GM12892 (cell line): ENCODE data around the gene LRMDA.

ENCODE experiments used
- DNase-seq: peaks from one replicate; pipeline ENCODE4 v3.0.0; 2011; ENCODE audit not compliant: insufficient read length
- FAIRE-seq: peaks from 2 replicates; lab custom pipeline; 2011; peaks lifted over from hg19 to GRCh38; lab: Jason Lieb, UNC
- POLR2A ChIP-seq: IDR thresholded peaks from 2 replicates; pipeline ENCODE4 v1.6.1; 2011; ENCODE audit warnings: low read depth, low read length, control low read depth
- POLR2AphosphoS5 ChIP-seq: IDR thresholded peaks from 2 replicates; pipeline ENCODE4 v1.6.1; 2011; ENCODE audit warnings: low read depth, low read length, control low read depth
- TAF1 ChIP-seq: IDR thresholded peaks from 2 replicates; pipeline ENCODE4 v1.6.1; 2011; ENCODE audit warnings: low read depth, mild to moderate bottlenecking, control low read depth, low read length, borderline replicate concordance

The LRMDA gene

GRCh38 chr10:75857269-75857846 lies 425.9 kb downstream of the LRMDA start:
- no peak for DNase-seq
- no peak for TF ChIP-seq POLR2A
- TF ChIP-seq TAF1 = no peak
- no peak for TF ChIP-seq POLR2AphosphoS5

DNA sequence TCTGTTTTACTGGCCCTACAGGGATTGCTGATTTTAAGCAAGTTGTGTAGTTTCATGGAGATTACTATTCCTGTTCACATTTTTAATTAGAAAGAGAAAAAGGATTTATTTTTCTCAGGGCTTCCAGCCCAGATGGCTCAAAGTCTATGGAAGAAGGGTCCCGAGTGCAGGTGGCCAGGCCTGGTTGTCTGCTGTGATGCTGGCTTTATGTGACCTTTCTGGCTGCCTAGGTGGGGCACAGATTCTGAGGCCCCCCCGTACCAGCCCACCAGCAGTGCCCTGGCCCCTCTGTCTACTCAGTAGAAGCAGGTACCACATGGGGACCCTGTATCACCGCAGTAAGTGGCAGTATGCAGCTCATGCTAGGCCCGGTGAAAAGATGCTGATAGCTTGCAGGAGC lies 426.5 kb downstream of the LRMDA start:
- TF ChIP-seq POLR2A = no peak
- no peak for TF ChIP-seq TAF1
- no peak for TF ChIP-seq POLR2AphosphoS5
- no peak for DNase-seq
- FAIRE-seq = no peak

More at GRCh38 chr10:75857269-75857846, 425.9 kb downstream of the LRMDA start:
- no peak for FAIRE-seq

- no peak for FAIRE-seq
- TF ChIP-seq POLR2A = no peak
- no peak for TF ChIP-seq POLR2AphosphoS5
- no peak for TF ChIP-seq TAF1
Measured at GRCh38 chr10:75858339-75858738, 426.9 kb downstream of the LRMDA start.

DNA sequence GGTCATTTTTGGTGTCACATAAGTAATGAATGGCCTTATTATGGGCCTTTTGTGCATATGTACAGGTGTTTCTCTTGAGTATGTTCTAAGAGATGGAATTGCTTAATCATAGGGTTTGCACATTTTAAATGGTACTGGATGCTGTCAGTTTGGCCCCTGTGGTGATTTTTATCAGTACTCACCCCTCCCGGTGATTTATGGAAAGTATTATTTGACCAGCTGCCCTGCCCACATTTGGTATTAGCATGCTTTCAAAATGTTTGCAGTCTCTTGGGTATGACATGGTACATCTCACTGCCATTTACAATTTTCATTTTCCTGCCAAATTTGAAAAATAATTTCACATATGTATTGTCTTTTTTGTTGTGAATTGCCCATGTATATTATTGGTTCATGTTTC lies 427.7 kb downstream of the LRMDA start:
- DNase-seq = no peak
- no peak for FAIRE-seq
- TF ChIP-seq POLR2AphosphoS5 (no peak), TAF1 (no peak), POLR2A (no peak)

More at GRCh38 chr10:75858339-75858738, 426.9 kb downstream of the LRMDA start:
- DNase-seq = no peak

DNA sequence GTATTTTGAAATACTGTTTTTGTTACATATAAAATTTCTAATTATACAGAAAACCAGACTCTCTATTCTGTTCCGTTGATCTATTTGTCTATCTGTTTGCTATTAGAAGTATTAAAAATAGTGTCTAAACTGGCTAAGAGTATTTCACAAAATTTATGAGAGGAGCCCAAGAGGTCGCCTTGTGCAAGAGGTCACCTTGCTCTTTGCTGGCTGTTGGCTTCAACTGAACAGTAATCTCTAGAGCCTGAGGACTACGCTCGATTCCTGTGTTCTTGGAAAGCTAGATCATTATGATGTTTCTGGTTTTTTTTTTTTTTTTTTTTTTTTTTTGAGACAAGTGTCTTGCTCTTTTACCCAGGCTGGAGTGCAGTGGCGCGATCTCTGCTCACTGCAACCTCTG lies 428.6 kb downstream of the LRMDA start:
- no peak for TF ChIP-seq POLR2AphosphoS5
- DNase-seq (no peak), FAIRE-seq (no peak)

DNA sequence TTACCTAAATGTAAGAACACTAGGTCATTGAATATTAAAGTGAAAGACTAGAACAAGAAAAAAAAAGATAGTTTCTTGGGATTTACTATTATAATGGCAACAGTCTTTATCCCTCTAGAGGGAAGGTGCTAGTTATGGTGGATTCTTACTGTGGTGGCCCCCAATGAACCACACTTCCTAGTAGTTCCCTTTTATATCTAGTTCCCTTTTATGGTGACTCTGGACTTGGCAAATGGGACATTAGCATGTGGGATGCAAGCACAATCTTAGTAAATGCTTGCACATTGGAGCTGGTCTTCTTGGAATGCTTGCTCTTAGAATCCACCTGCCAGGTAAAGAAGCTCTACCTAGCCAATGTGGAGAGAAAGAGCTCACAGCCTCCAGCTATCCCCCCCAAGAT lies 430.2 kb downstream of the LRMDA start:
- no peak for TF ChIP-seq TAF1
- no peak for TF ChIP-seq POLR2AphosphoS5
- TF ChIP-seq POLR2A = no peak
- FAIRE-seq (no peak), DNase-seq (no peak)

DNA sequence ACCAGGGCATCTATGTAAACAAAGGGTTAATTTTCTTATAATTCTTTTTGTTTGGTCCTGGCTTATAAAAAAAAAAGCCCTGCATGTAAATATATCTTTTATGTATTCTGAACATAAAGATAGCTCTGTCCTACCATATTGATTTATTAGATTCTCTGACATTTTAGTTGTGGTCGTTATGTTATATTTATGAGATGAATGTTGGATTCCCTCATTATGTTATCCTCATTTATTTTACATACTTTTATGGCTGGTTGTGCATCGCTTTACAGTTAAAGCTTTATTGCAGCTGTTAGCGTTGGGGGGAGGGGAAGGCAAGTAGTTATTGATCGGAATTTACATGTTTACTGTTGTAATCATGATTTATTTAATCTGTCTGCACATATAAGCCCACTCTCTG lies 431.5 kb downstream of the LRMDA start:
- FAIRE-seq (no peak), DNase-seq (no peak)
- TF ChIP-seq POLR2AphosphoS5 = no peak
- TF ChIP-seq TAF1 = no peak
- no peak for TF ChIP-seq POLR2A

- no peak for DNase-seq
- TF ChIP-seq POLR2AphosphoS5 (no peak), TAF1 (no peak)
- no peak for FAIRE-seq
Measured at GRCh38 chr10:75864717-75865116, 433.3 kb downstream of the LRMDA start.

DNA sequence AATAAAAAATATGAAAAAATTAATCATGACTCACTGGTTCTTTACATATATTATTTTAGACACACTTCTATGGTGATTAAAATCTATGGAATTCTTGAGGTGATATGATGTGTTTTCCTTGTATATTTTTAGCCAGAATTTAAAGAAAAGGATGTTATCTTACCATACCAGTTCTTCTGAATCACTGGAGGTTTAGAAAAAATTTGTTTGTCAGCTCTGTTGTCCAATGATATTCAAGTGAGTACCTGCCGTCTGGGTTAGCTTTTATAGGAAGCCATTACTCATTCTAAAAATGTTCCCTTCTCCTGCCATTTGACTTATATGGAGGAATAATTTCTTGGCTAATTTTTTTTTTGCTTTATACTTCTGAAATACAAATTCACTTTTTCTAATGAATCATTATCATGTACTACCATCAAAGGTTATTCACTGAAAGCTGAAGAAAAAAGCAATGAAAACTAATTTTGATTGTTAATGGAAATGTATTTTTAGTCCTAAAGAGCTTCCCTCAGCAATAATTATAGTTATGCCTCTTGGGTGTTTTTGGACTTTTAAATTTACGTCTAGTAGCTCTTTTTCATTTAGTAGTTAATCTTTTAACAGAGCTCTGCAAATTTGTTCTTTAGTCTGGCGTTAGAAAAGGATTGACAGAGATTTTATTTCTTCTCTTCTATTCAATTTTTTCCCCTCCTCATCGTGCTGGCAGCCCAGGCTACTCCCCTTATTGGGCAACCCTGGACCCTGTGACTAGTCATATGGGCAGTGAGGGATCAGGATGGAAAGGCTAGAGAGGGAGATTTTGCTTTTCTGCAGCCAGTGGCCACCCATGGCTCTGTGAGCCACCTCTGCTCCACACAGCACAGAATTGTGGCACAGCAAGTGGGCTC lies 434.2 kb downstream of the LRMDA start:
- FAIRE-seq (no peak), DNase-seq (no peak)
- TF ChIP-seq TAF1 (no peak), POLR2AphosphoS5 (no peak), POLR2A (no peak)

DNA sequence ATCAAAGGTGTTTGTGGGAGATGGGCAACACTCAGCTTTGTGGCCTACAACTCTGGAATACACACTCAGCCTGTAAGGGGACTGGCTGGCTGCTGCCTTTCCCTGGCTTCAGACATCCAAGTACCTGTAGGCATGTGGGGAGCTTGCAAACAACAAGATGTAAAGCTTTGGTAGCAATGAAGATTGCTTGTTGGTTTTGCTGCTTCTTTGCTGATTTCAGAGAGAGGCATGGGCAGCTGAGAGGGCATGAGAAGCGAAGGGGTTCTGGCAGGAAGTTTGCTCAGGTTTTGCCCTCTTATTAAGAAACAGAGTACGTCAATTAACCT lies 434.8 kb downstream of the LRMDA start:
- no peak for TF ChIP-seq POLR2AphosphoS5
- no peak for TF ChIP-seq TAF1
- no peak for TF ChIP-seq POLR2A
- DNase-seq = no peak
- no peak for FAIRE-seq

DNA sequence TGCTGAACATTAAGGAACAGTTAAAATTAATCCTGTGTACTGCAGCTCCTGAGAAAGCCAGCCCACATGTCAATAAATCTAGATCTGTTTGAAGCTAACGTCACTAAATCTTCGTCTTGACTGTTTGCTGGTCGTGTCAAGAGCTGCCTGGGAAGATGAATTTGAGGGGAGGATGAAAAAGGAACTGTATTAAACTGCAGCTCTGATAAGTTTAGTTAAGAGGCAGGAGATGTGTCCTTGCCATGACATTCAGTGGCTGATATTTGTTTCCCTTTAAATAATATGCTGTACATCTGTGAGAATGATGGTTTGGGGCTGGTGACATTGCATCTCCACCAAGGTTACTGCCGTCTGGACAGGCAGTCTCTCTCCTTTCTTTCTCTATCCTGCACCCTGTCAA lies 435.3 kb downstream of the LRMDA start:
- TF ChIP-seq POLR2AphosphoS5 = no peak
- no peak for TF ChIP-seq POLR2A
- no peak for TF ChIP-seq TAF1
- DNase-seq = no peak
- FAIRE-seq = no peak

- no peak for TF ChIP-seq POLR2AphosphoS5
- no peak for TF ChIP-seq TAF1
- TF ChIP-seq POLR2A = no peak
- DNase-seq (no peak), FAIRE-seq (no peak)
Measured at GRCh38 chr10:75868574-75868973, 437.1 kb downstream of the LRMDA start.

DNA sequence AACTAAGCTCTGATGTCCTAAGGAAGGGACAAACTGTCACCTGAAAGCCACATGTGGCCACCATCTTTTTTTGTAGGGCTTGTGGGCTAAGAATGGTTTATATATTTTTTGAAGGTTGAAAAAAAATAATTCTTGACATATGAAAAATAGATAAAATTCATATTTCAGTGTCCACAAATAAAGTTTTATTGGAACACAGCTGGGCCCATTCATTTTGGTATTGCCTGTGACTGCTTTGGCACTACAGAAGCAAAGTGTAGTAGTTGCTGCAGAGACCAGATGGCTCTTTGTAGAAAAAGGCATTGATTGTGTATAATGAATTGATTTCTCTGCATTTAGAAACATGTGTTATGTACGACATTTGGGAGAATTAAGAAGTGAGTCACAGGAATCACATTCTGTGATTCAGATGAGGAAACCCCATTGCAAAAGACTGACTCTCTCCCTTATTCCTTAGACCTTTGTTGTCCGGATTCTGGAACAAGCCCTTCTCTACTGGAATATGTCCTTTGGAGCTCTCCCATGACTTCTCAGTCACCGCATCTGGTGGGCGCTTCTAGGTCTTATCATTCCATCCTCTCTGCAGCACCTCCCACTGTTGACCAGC lies 438.7 kb downstream of the LRMDA start:
- TF ChIP-seq TAF1 (no peak), POLR2A (no peak), POLR2AphosphoS5 (no peak)
- FAIRE-seq (no peak), DNase-seq (no peak)
